Vagina (tissue), 2 donors: ENCODE measurements around the gene ADARB2.

Experiments used
- CTCF ChIP-seq, 3 experiments: fragments of 450-650 bp in 2 of 3; fragments of 200-600 bp in 1 of 3; sonication (generic) in 1 of 3; IDR thresholded peaks; one replicate each; pipeline ENCODE4 v1.5.1; 2017 to 2019; ENCODE audit warnings: antibody characterized with exemption in 3 of 3, mild to moderate bottlenecking in 2 of 3, moderate library complexity in 2 of 3
- POLR2A ChIP-seq, 2 donors: fragments of 450-650 bp; IDR thresholded peaks; one replicate each; pipeline ENCODE4 v1.6.1; 2017; ENCODE audit warnings: antibody characterized with exemption in 2 of 2, mild to moderate bottlenecking in 2 of 2, moderate library complexity in 2 of 2

GRCh38 chr10:1607466-1607865 lies 129.9 kb downstream of the ADARB2 start:
- no peak for TF ChIP-seq POLR2A (IDR thresholded peaks at IDR 0.05)
- TF ChIP-seq CTCF (IDR thresholded peaks at IDR 0.05), result no peak
